NCI-H187 (cell line): ENCODE measurements around the gene SHISA7.

Source experiments
- DNase-seq, 2 experiments: peaks; one replicate each; lab custom pipeline; 2025; lab: John Stamatoyannopoulos, UW

Gene SHISA7

DNA sequence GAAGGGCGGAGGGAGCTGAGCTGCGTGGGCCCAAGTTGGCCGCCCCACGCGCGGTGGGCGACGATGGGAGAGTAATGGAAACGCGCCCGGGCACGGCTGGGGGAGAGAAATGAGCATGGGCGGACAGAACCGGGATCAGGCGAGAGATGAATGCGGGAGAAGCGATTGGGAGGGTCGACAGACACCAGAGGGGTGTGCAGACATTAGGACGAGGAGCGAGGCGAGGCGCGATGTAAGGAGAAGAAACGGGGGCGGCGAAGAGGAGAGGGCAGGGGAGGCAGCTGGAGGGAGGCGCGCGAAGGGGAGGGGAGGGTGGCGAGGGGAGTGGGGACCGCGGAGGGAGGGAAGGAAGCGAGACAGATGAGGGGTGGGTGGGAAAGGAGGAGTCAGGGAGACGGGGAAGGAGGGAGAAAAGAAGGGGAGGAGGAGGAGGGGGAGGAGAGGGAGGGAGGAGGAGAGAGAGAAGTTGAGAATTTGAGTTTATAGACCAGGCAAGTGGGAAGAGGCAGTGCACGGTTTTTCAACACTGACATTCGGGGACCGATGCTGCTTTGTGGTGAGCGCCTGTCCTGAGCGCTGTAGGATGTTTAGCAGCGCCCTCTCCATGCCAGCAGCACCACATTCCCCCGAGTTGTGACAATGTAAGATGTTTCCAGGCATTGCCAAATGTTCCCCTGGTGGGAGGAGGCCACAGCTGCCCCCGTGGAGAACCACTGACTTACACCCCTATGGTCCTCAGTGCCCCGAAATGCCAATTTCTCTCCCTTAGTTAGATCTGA is at the start of gene SHISA7:
TSS of gene SHISA7 (minus strand) at position 256 of the 779 bp plus-strand sequence. CDS start 437 bp downstream, outside the sequence.
- DNase-seq = no peak

- DNase-seq = no peak
Measured at GRCh38 chr19:55492362-55492944, 49.4 kb upstream of the SHISA7 start.

DNA sequence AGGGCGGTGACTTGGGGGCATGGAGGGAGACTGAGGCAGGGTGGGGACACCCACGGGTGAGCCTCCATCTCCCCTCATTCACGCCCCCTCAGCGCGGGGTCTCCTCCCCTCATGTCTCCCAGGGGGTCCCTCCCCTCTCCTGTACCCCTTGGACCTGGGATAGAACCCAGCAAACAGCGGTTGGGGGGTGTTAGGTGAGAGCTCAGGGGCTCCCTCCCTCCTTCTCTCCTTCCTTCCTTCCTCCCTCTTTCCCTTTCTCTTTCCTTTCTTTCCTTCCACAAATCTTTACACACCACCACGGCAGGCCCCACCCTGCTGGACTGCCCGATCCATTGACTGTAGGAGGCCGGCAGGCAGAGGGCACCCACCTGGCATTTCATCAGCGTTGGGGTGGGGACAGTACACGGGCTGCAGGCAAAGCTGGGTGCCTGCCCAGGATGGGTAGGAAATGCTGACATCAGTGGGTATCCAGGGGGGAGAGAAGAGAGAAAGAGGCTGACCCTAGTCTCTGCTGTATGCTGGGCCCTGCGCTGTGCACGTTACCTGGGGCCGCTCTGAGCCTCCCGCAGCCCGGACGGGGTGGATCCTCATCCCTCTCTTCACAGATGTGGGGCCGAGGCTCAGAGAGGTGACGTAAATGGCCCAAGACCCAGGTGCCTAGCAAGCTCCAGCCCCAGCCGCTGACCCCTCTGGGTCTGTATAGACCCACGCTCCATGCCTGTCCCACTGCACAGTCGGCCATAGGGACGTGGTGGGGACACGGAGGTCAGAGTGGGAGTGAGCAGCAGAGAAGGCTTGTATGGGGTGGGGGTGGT is 48.7 kb upstream of the SHISA7 start:
- no peak for DNase-seq

DNA sequence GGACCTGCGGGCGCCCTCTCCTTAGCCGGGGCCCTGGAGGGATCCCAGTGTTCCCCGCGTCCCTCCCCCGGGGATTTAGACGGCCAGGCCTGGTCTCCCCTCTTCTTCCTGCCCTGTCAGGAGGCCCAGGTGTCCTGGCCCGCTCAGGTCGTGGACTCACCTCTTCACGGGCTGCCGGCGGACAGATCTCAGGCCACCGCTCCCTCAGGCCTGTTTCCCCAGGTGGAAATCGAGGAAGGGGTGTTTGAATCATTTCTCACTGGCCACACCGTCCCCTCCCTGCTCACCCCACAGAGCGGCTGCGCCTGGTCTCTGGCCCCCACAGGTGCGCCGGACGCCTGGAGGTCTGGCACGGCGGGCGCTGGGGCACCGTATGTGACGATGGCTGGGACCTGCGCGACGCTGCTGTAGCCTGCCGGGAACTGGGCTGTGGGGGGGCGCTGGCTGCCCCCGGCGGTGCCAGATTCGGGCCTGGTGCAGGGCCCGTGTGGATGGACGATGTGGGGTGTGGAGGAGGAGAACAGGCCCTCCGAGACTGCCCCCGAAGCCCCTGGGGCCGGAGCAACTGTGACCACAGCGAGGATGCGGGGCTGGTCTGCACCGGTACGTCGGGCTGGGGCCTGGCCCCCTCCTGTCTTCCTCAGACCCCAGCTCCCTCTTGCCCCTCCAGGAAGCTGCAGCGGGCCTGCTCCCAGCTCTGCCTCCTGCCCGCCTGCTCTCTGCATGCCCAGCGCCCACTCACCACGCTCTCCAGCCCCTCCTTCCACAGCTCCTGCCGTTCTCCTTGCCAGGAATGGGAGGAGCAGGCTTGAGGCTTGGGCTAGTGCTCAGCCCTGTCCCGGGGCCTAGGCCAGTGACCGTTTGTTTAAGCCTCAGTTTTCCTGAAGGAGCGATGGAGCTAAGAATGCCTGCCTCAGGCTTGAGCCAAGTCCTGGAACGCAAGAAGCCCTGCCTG is 47.7 kb upstream of the SHISA7 start:
- no peak for DNase-seq

- DNase-seq = no peak
Measured at GRCh38 chr19:55489711-55490477, 46.8 kb upstream of the SHISA7 start.

DNA sequence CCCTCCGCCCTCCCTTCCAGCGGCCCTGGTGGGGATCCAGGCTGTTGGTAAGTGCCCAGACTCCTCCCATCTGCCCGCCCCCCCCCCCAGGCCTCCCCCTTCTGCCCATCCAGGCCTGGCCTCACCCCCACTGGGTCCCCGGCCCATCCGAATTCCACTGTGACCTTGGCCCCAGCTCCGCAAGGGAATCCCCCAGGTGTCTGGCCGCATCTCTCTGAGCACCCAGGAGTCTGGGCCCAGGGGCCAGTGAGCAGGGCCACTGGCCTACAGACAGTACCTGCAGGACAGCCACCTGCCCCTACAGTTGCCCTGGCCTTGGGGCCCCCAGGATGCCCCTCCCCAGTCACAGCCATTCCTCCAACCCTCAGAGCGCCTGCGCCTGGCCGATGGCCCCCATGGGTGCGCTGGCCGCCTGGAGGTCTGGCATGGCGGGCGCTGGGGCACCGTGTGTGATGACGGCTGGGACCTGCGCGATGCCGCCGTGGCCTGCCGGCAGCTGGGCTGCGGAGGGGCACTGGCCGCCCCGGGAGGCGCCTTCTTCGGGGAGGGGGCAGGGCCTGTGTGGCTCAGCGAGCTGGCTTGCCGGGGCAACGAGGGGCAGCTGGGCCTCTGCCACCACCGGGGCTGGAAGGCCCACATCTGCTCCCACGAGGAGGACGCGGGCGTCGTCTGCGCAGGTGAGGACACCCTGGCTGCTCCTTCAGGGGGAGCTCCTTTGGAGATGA is 46.0 kb upstream of the SHISA7 start:
- no peak for DNase-seq

DNA sequence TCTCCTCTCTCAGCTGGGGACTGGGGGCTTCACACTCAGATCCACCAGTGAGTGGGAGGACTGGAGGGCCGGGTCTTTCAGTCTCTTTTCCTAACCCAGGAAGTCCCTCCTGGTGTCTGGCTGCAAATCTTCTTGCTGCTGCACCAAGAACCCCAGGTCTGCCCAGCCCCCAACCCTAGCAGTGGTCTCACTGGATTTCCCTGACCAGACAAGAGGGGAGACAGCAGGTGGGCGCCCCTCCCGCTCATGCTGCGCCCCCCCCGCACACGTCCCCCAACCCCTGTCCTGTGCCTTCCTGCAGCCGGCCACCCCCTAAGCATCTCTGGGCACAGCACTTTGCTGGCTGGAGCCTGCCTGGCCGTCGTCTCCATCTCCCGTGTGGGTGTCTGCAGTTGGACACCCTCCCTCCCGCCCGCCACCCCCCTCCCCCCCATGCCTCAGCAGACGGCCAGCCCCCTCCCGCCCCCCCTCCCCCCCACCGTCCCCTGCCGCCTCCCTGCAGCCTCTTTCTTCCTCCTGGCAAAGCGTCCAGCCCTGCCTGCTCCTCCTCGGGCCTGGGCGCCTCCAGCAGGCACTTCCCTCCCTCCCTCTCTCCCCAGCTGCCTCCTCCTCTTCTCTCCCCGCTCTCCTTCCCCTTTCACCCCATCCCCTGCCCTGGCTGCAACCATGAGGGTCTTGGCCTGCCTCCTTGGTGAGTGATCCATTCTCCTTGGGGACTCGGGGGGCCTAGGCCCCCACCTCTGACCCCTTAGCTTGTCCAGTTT is 45.0 kb upstream of the SHISA7 start, which contains the start of gene SSC5D:
TSS of gene SSC5D (plus strand) at position 513 of the 764 bp plus-strand sequence. CDS start at position 667, 154 bp downstream.
- no peak for DNase-seq

DNA sequence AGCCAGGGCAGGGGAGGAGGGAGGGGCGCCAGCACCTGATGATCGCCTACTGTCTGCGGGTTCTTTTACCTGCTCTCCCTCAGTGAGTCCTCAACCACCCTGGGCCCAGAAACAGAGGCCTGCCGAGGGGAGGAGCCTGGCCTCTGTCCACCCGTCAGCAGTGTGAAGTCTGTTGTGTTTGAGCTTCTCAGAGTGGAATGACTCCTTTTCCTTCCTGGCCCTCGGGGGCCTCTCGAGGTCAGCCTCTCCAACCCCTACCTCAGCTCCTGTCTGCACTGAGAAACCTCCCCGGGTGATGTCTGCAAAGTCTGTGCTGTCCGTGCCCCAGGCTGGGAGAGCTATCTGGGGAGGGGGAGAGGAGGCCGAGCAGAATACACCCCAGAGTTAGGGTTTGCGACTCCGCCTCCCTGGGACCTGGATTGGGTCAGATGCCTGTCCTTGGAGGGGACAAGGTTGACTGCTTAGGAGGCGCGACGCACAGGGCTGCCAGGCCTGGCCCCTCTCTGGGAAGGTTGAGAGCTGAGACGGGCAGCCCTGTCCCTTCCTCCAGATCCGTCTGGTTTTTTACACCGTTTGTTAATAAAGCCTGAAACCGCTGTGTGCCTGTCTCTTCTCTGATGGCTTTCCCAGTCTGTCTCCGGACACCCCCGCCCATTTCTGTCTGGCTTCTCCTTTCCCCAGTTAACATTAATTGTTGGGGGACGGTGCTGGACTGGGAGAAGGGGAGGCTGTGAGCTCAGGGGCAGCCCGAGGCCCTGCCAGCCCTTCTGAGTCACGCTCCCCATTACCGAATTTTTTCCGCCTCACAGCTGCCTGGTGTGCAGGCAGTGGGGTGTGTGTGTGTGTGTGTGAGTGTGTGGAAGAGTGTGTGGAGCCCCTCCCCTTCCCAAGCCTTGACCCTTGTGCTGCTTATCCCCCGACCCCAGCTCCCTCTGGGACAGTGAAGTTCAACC is 44.1 kb upstream of the SHISA7 start:
- no peak for DNase-seq

GRCh38 chr19:55486043-55486970 is 43.2 kb upstream of the SHISA7 start:
- DNase-seq = no peak

- DNase-seq = no peak
Measured at GRCh38 chr19:55485439-55486011, 42.4 kb upstream of the SHISA7 start.

- DNase-seq = peak; percentile 36 to 40
Measured at GRCh38 chr19:55484593-55485438, 41.7 kb upstream of the SHISA7 start, which contains the start of gene NAT14. Gene NAT14, plus strand, starts transcription at chr19:55485188. Its CDS starts 521 bp downstream, at chr19:55485709.

DNA sequence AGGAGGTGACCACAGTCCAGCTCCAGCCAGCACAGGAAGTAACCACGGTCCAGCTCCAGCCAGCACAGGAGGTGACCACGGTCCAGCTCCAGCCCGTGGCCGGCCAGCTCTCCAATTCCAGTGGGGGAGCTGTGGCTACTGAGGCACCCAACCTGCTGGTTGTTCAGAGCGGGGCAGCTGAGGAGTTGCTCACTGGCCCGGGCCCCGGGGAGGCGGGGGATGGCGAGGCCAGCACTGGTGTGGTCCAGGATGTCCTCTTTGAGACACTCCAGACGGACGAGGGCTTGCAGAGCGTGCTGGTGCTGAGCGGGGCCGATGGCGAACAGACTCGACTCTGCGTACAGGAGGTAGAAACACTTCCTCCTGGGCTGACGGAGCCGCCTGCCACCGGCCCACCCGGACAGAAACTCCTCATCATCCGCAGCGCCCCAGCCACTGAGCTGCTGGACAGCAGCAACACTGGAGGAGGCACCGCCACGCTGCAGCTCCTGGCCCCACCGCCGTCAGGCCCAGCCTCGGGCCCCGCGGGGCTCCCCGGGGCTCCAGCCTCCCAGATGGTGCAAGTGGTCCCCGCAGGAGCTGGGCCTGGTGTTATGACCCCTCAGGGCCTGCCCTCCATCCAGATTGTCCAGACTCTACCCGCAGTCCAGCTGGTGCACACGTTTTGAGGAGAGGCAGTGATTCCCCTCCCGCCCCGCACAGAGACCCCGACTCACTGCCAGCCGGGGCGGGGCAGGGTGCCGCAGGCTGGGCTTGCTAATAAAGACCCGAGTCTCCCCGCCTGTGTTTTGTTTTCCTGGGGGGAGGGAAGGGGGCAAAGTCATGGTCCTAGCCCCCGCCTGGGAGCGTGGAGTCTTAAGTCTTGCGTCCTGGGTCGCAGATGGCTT is 40.8 kb upstream of the SHISA7 start:
- DNase-seq = no peak

- DNase-seq = no peak
Measured at GRCh38 chr19:55482967-55483705, 40.0 kb upstream of the SHISA7 start.
